K562 (cell line): ENCODE results near the gene SDK1. TPM values are rescaled to one million over a fixed set of nuclear protein-coding genes. Genes with fewer than 3 reads are reported as not detected.

Source experiments
- ATAC-seq: fragments of 200-7000 bp; cut with Tn5 transposase; 3 replicates; pipeline ENCODE4 v1.9.1; 2020; ENCODE audit warnings: moderate library complexity
- BruUV-seq: library from RNA; stranded (reverse); fragments of 400-500 nt; replicated peaks from 2 replicates; lab custom pipeline; 2021; lab: Mats Ljungman, UMichigan
- CTCF ChIA-PET: fragments of 300-600 bp; formaldehyde crosslinking; extraction: SDS; loops from one replicate; lab custom pipeline; 2021; ENCODE audit warnings: low intra/inter-chr PET ratio; lab: Yijun Ruan, JAX
- POLR2A ChIA-PET: fragments of 300-600, 350-650 bp; sonication (Branson Sonifier 250); formaldehyde crosslinking; extraction: SDS; loops from one replicate; lab custom pipeline; 2021; ENCODE audit warnings: antibody characterized with exemption, inconsistent platforms; lab: Yijun Ruan, JAX
- DNase-seq, 4 experiments: peaks; one replicate each; pipeline versions ENCODE4 v3.0.0 to v3.0.0-alpha.2; 2011 to 2018; ENCODE audit warnings: low spot score in 3 of 4, mixed read lengths in 3 of 4; ENCODE audit errors: extremely low read depth in 1 of 4
- FAIRE-seq: peaks from 2 replicates; lab custom pipeline; 2011; peaks lifted over from hg19 to GRCh38; lab: Jason Lieb, UNC
- H2AFZ ChIP-seq: 2 replicates; pipeline ENCODE4 v1.6.0; 2011; ENCODE audit warnings: low read depth, low read length, control low read depth, inconsistent platforms
- H3K27ac ChIP-seq: fragments of 200-600 bp; 3 replicates; pipeline ENCODE4 v1.8.0; 2011; ENCODE audit warnings: low read depth, mild to moderate bottlenecking, control low read depth, inconsistent platforms, low read length, moderate library complexity, mixed read lengths; ENCODE audit errors: extremely low read depth
- H3K27me3 ChIP-seq, 2 experiments: fragments of 300-600 bp in 1 of 2; 2 replicates in 1 of 2; 3 replicates in 1 of 2; pipeline versions ENCODE4 v1.6.0 to v1.8.0; 2011; ENCODE audit warnings: inconsistent platforms in 2 of 2, low read length in 2 of 2, mild to moderate bottlenecking in 1 of 2, mixed read lengths in 1 of 2, moderate library complexity in 1 of 2; ENCODE audit not compliant: control insufficient read depth in 2 of 2, insufficient read depth in 2 of 2
- H3K36me3 ChIP-seq: fragments of 300-600 bp; 3 replicates; pipeline ENCODE4 v1.8.0; 2011; ENCODE audit warnings: mild to moderate bottlenecking, low read length, inconsistent platforms; ENCODE audit not compliant: control insufficient read depth, insufficient read depth
- H3K4me1 ChIP-seq, 2 experiments: fragments of 200-600 bp in 1 of 2; replicated peaks in 1 of 2; 2 replicates in 1 of 2; 3 replicates in 1 of 2; pipeline versions ENCODE4 v1.5.1 to v1.8.0; 2011; ENCODE audit warnings: inconsistent platforms in 2 of 2, low read length in 2 of 2, mild to moderate bottlenecking in 1 of 2, mixed read lengths in 1 of 2, moderate library complexity in 1 of 2; ENCODE audit not compliant: control insufficient read depth in 2 of 2, insufficient read depth in 2 of 2
- H3K4me2 ChIP-seq: 2 replicates; pipeline ENCODE4 v1.6.1; 2011; ENCODE audit warnings: low read length, control low read depth, inconsistent platforms, mixed read lengths; ENCODE audit not compliant: insufficient read depth
- H3K4me3 ChIP-seq: fragments of 200-600 bp; sonication (generic), shearing (Covaris generic); 2 replicates; pipeline ENCODE4 v1.5.1; 2016; ENCODE audit warnings: control low read depth, inconsistent platforms
- H3K79me2 ChIP-seq: fragments of 200-600 bp; 3 replicates; pipeline ENCODE4 v1.8.0; 2011; ENCODE audit warnings: low read length, inconsistent platforms; ENCODE audit not compliant: control insufficient read depth, insufficient read depth
- H3K9ac ChIP-seq, 2 experiments: 2 replicates each; pipeline versions ENCODE4 v1.6.0 to v1.6.1; 2011; ENCODE audit warnings: low read depth in 2 of 2, low read length in 2 of 2, control low read depth in 1 of 2, inconsistent platforms in 1 of 2, mild to moderate bottlenecking in 1 of 2, mixed read lengths in 1 of 2; ENCODE audit not compliant: insufficient read depth in 1 of 2
- H3K9me1 ChIP-seq: one replicate; pipeline ENCODE4 v1.6.0; 2011; ENCODE audit warnings: inconsistent platforms, mild to moderate bottlenecking, low read length, moderate library complexity; ENCODE audit not compliant: control insufficient read depth, insufficient read depth
- H3K9me3 ChIP-seq: replicated peaks from 2 replicates; pipeline ENCODE4 v1.5.1; 2011; ENCODE audit warnings: low read depth, low read length, inconsistent platforms; ENCODE audit not compliant: control insufficient read depth, insufficient read depth
- H4K20me1 ChIP-seq: replicated peaks from 2 replicates; pipeline ENCODE4 v1.6.1; 2011; ENCODE audit warnings: low read length, inconsistent platforms, mixed read lengths; ENCODE audit not compliant: control insufficient read depth, insufficient read depth
- BRCA1 ChIP-seq, 2 experiments: fragments of 450-650 bp in 1 of 2; sonication (generic) in 1 of 2; formaldehyde crosslinking in 1 of 2; IDR thresholded peaks; 2 replicates each; pipeline versions ENCODE4 v1.5.0 to v1.6.1; 2017 to 2020; ENCODE audit warnings: mild to moderate bottlenecking in 1 of 2, missing genetic modification reagents in 1 of 2
- FOSL1 ChIP-seq: fragments of 200-800 bp; sonication (Bioruptor generic); conservative IDR thresholded peaks from 2 replicates; pipeline ENCODE4 v1.6.1; 2016; ENCODE audit warnings: missing genetic modification characterization, missing compliant biosample characterization
- ZBED1 ChIP-seq: IDR thresholded peaks from 2 replicates; pipeline ENCODE4 v1.6.1; 2014
- ZNF778 ChIP-seq: fragments of 450-650 bp; formaldehyde crosslinking; IDR thresholded peaks from 2 replicates; pipeline ENCODE4 v1.4.0; 2020; ENCODE audit warnings: mild to moderate bottlenecking, moderate library complexity
- whole genome bisulfite sequencing: fragments of 100-300 bp; shearing (Covaris generic); methylation state at CpG from one replicate; pipeline ENCODE4 v1.1.6; 2016; ENCODE audit warnings: low coverage, mixed read lengths; ENCODE audit not compliant: insufficient coverage; ENCODE audit errors: missing lambda C conversion rate; 5-methylcytosine and 5-hydroxymethylcytosine counted together
- in situ Hi-C: fragments of 300-500 bp; cut with MboI; formaldehyde crosslinking; loops from 4 replicates; pipeline ENCODE4 v1.15.0; 2018; ENCODE audit warnings: inconsistent platforms, mixed read lengths
- intact Hi-C: fragments of 100-400 bp; cut with micrococcal nuclease; formaldehyde crosslinking; loops from 2 replicates; pipeline ENCODE4 v1.14.2; 2022
- polyA plus RNA-seq, 8 experiments: library from polyadenylated mRNA; depleted of rRNA in 4 of 8; stranded (reverse) in 5 of 8; unstranded in 3 of 8; fragments of >200 nt; fragmentation: Nextera tagmentation in 2 of 8; fragmentation: Illumina TruSeq in 1 of 8; extraction: Ambion mirVana in 2 of 8; extraction: Trizol in 1 of 8; gene quantifications; 2 replicates each; pipeline versions ENCODE4 v1.2.1 to v1.2.3, GENCODE V29; 2011 to 2014; ENCODE audit warnings: inconsistent platforms in 1 of 8, missing spikeins in 1 of 8
- total RNA-seq, 7 experiments: library from RNA; depleted of rRNA in 6 of 7; stranded (reverse); fragments of >200 nt in 6 of 7; fragmentation: Illumina TruSeq in 2 of 7; extraction: Trizol in 2 of 7; gene quantifications; 2 replicates each; pipeline versions ENCODE4 v1.2.1 to v1.2.3, GENCODE V29; 2011 to 2021; ENCODE audit warnings: low replicate concordance in 1 of 7
- TF ChIP-seq, protein P1 (sequence below): fragments of 450-650 bp; IDR thresholded peaks from 2 replicates; pipeline ENCODE4 v1.6.1; 2016; ENCODE audit warnings: antibody characterized with exemption
- TF ChIP-seq, protein P2 (sequence below): sonication (generic); formaldehyde crosslinking; IDR thresholded peaks from 2 replicates; pipeline ENCODE4 v1.4.0; 2020; ENCODE audit warnings: mild to moderate bottlenecking, missing genetic modification reagents

The SDK1 gene
- total and polyA plus RNA-seq, 9 of the 15 experiments (the other 6 are each of a cell fraction or from before 2014, with no cell fraction given) = 0.16 TPM; not detected in 8

GRCh38 chr7:3951316-3952055, 650.4 kb downstream of the SDK1 start:
- intact Hi-C loops (no loop called here), in situ Hi-C loops (no loop called here)
- Histone ChIP-seq H3K27me3 (peaks cover 9 to 52% of the 10 kb centered on the region in 2 experiments), H3K9me3 (no peaks in the 10 kb centered on the region), H3K79me2 (no peaks in the 10 kb centered on the region), H3K4me3 (no peak overlapping the region), H3K9ac (no peak overlapping the region), H2AFZ (no peak overlapping the region), H3K4me2 (no peak overlapping the region), H3K36me3 (no peaks in the 10 kb centered on the region), H3K27ac (no peak overlapping the region), H3K9me1 (no peaks in the 10 kb centered on the region), H4K20me1 (no peaks in the 10 kb centered on the region), H3K4me1 (no peaks in the 10 kb centered on the region)
- ChIA-PET POLR2A (interaction anchor here (1.2 kb wide), 1 partner anchor 14 kb away, joined by 3 read pairs; no protein-coding TSS in a partner anchor), CTCF (no interaction called here)
- no TSS peak for BruUV-seq
- FAIRE-seq (no peak), DNase-seq (no peak), ATAC-seq (no peak)
- WGBS = 3% methylated on average over 24 of the region's 33 CpGs
- TF ChIP-seq BRCA1 (IDR thresholded peaks at IDR 0.05) = no peak
- no peak for TF ChIP-seq BRCA1 (CRISPR knock-in tag; IDR thresholded peaks at IDR 0.05)
- no peak for TF ChIP-seq FOSL1 (tag)
- no peak for TF ChIP-seq ZNF778
- TF ChIP-seq, protein P1, sequence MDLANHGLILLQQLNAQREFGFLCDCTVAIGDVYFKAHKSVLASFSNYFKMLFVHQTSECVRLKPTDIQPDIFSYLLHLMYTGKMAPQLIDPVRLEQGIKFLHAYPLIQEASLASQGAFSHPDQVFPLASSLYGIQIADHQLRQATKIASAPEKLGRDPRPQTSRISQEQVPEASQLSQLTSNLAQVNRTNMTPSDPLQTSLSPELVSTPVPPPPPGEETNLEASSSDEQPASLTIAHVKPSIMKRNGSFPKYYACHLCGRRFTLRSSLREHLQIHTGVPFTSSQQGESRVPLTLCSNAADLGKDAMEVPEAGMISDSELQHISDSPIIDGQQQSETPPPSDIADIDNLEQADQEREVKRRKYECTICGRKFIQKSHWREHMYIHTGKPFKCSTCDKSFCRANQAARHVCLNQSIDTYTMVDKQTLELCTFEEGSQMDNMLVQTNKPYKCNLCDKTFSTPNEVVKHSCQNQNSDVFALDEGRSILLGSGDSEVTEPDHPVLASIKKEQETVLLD = no peak
- TF ChIP-seq ZBED1 = no peak
- TF ChIP-seq, protein P2, sequence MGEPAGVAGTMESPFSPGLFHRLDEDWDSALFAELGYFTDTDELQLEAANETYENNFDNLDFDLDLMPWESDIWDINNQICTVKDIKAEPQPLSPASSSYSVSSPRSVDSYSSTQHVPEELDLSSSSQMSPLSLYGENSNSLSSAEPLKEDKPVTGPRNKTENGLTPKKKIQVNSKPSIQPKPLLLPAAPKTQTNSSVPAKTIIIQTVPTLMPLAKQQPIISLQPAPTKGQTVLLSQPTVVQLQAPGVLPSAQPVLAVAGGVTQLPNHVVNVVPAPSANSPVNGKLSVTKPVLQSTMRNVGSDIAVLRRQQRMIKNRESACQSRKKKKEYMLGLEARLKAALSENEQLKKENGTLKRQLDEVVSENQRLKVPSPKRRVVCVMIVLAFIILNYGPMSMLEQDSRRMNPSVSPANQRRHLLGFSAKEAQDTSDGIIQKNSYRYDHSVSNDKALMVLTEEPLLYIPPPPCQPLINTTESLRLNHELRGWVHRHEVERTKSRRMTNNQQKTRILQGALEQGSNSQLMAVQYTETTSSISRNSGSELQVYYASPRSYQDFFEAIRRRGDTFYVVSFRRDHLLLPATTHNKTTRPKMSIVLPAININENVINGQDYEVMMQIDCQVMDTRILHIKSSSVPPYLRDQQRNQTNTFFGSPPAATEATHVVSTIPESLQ (CRISPR knock-in tag) = no peak
